ENCODE measurements around the gene SS18L1. TPM values are rescaled to one million over a fixed set of nuclear protein-coding genes. Genes with fewer than 3 reads are reported as not detected.

The SS18L1 gene
- total RNA-seq, 1 donor from 2014 or later: 8.7 TPM

DNA sequence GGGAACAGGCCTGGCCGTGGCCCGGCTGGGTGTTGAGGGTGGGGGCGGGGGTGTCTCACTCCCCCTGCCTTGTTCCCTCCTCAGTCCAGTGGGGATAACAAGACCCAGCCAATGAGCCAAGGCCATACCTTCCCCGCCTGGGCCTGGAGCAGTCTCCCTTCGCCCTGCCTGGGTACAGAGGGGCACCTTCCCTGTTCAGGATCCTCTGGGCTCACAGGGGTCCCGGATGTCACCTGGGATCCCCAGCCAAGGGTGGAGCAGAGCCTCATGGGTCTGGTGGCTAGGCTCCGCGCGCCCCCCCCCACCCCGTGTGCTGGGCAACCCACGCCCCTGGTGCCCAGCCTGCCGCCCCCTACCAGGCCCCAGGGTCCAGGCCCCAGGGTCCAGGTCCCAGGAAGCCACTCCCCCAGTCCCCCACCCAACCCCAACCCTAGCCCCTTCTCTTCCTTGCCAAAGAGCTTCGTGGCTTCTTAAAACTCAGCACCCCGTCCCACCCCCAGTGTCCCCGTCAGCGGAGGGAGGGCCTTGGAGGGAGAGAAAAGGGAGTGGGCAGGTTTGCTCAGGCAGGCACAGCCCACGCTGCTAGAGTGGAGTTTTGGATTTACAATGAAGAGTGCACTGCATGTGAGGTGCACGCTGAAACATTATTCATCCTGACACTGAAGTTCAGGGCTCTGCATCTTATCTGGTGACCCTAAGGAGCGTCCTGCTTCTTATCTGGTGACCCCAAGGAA, 64.7 kb downstream of the SS18L1 start:
- TF ChIP-seq, protein P1, sequence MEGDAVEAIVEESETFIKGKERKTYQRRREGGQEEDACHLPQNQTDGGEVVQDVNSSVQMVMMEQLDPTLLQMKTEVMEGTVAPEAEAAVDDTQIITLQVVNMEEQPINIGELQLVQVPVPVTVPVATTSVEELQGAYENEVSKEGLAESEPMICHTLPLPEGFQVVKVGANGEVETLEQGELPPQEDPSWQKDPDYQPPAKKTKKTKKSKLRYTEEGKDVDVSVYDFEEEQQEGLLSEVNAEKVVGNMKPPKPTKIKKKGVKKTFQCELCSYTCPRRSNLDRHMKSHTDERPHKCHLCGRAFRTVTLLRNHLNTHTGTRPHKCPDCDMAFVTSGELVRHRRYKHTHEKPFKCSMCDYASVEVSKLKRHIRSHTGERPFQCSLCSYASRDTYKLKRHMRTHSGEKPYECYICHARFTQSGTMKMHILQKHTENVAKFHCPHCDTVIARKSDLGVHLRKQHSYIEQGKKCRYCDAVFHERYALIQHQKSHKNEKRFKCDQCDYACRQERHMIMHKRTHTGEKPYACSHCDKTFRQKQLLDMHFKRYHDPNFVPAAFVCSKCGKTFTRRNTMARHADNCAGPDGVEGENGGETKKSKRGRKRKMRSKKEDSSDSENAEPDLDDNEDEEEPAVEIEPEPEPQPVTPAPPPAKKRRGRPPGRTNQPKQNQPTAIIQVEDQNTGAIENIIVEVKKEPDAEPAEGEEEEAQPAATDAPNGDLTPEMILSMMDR (IDR thresholded peaks at IDR 0.05; ENCODE audit: insufficient read depth, low read length, severe bottlenecking): no peak

DNA sequence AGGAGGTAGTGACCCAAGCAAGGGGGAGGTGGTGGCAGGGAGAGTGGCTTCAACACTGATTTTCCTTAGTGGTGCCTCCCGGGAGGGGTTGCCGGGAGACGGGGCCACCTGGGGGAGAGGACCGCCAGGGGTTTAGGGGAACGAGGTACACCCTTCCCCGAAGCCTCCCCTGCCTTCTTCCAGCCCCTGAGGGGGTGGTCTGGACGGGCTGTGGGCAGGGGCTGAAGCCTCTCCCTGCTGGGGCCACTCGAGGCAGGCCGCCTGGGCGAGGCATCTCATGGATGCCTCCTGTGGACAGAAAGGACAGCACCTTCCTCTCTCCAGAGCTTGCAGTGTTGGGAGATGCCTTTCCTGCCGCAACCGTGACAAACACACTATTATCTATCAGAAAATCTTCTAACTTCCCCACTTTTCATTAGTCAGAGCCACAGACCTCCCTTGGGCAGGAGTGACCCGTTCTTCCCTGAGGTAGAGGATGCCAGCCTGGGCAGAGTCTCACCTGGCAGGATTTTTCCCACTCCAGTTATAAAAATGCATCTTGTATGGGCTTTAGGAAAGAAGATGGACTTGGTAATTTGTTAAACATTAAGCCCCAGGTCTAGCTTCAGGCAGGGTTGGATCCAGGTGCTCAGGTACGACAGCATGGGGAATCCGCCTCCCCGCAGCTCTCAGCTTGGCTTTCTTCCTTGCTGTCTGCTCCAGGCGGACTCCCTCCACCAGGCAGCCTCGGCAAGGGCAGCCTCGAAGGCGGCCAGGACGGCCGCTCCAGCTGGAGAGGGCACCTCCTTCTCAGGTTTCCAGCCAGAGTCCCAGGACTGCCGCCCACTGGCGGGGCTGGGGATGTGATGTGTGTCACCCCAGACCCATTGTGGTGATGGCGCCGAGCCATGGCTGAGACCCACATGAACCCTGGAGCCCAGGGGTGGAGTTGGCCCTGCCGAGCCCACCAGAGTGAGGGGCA, 65.5 kb downstream of the SS18L1 start:
- Histone ChIP-seq H3K4me3 (ENCODE audit: low read depth, low read length) (no peak overlapping the region), H3K36me3 (ENCODE audit: control insufficient read depth, insufficient read depth, low read length) (no peaks in the 10 kb centered on the region), H3K27me3 (ENCODE audit: control insufficient read depth, insufficient read depth, low read length) (peaks cover 9% of the 10 kb centered on the region)
- no peak for FAIRE-seq
- no peak for DNase-seq (ENCODE audit: low read depth)
- TF ChIP-seq, protein P1 (IDR thresholded peaks at IDR 0.05; ENCODE audit: insufficient read depth, low read length, severe bottlenecking): peak; percentile 29

More for the DNA sequence above, 64.7 kb downstream of the SS18L1 start:
- DNase-seq (ENCODE audit: low read depth) (no peak), FAIRE-seq (no peak)
- Histone ChIP-seq H3K27me3 (ENCODE audit: control insufficient read depth, insufficient read depth, low read length) (peaks cover 6% of the 10 kb centered on the region), H3K4me3 (ENCODE audit: low read depth, low read length) (no peak overlapping the region), H3K36me3 (ENCODE audit: control insufficient read depth, insufficient read depth, low read length) (no peaks in the 10 kb centered on the region)

DNA sequence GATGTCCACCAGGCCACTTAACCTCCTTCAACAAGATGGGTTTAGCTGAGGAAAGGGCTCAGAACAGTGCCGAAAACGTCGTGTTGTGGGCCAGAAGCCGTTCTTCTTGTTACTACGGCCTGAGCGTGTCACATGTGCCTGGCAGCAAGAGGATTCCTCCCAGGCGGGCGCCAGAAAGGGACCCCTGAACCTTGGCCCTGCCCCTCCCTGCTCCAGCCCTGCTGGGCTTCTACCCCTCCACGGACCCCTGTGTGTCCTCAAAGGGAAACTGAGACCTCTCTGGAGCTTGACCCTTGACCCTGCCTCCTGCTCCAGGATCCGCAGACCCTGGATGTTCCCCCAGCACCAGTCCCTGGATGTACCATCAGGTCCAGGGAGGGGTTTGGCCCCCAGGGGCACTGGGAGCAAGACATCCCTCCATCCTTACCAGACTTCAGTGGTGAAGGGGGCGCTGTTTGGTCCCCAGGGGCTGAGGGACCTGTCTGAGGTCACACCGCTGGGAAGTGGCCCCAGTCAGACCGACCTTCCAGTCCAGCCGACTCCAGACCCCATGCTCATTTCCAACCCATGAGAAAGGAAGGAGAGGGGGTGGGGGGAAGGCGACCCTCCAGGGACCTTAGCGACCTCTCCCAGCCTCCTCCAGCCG, 66.4 kb downstream of the SS18L1 start:
- H3K27me3 ChIP-seq (ENCODE audit: control insufficient read depth, insufficient read depth, low read length): peaks cover 13% of the 10 kb centered on the region
- FAIRE-seq (no peak), DNase-seq (ENCODE audit: low read depth) (no peak)
- H3K36me3 ChIP-seq (ENCODE audit: control insufficient read depth, insufficient read depth, low read length): no peaks in the 10 kb centered on the region
- no peak overlapping the region for H3K4me3 ChIP-seq (ENCODE audit: low read depth, low read length)
- TF ChIP-seq, protein P1 (IDR thresholded peaks at IDR 0.05; ENCODE audit: insufficient read depth, low read length, severe bottlenecking): no peak

DNA sequence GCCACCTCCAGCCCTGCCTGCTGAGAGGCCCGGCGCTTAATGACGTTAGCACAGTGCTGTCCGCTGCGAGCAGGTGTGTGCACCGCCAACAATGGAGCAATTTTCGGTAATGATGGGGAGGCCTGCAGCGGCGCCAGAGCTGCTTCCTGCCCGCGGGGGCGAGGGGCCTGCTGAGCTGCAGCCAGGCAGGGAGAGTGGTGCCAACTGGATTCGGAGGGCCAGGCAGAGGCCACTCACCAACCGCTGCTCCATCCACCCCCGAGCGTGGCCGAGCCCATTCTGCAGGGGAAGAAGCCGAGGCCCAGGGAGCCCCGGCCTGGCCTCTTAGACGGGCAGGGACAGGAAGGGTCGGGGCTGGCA, 66.9 kb downstream of the SS18L1 start:
- TF ChIP-seq, protein P1 (IDR thresholded peaks at IDR 0.05; ENCODE audit: insufficient read depth, low read length, severe bottlenecking): no peak
- Histone ChIP-seq H3K4me3 (ENCODE audit: low read depth, low read length) (no peak overlapping the region), H3K27me3 (ENCODE audit: control insufficient read depth, insufficient read depth, low read length) (peaks cover 13% of the 10 kb centered on the region), H3K36me3 (ENCODE audit: control insufficient read depth, insufficient read depth, low read length) (no peaks in the 10 kb centered on the region)
- no peak for DNase-seq (ENCODE audit: low read depth)
- no peak for FAIRE-seq

DNA sequence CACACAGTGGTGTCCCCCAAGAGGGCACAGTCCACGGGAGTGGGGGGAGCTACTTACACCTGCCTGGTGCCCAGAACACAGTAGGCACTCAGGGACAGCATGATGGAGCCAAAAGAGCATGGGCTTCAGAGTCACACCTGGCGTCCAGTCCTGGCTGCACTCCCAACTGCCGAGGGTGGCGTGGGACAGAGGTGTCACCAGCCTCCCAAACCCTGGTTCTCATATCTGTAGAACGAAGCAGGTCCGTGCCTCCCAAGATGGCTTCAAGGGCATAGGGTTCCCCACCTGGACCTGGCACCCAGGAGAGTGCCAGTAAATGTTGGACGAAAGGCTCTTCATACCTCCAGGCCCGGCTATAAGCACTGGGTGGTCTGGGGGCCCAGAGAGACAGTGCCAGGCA, 67.6 kb downstream of the SS18L1 start:
- Histone ChIP-seq H3K27me3 (ENCODE audit: control insufficient read depth, insufficient read depth, low read length) (peaks cover 15% of the 10 kb centered on the region), H3K4me3 (ENCODE audit: low read depth, low read length) (no peak overlapping the region), H3K36me3 (ENCODE audit: control insufficient read depth, insufficient read depth, low read length) (no peaks in the 10 kb centered on the region)
- TF ChIP-seq, protein P1 (IDR thresholded peaks at IDR 0.05; ENCODE audit: insufficient read depth, low read length, severe bottlenecking): no peak
- FAIRE-seq (no peak), DNase-seq (ENCODE audit: low read depth) (no peak)

All from bronchial epithelial cell (primary cell).